HL-60/S4 treated with phorbol 12-myristate 13-acetate at 8.2 ng/mL for 4 days and 3 days (cell line): Measurements from ENCODE around the gene RCVRN.

Experiments used
- in situ Hi-C: fragments of 300-500 bp; cut with MboI; formaldehyde crosslinking; loops from 2 replicates; pipeline ENCODE4 v1.15.0; 2022; ENCODE audit warnings: low sequenced_read_pairs

Gene RCVRN

GRCh38 chr17:9862220-9862619 is 42.9 kb downstream of the RCVRN start:
- in situ Hi-C loops = no loop called here

- in situ Hi-C loops = no loop called here
These were observed 44.2 kb downstream of the RCVRN start for GRCh38 chr17:9860851-9861250.

- in situ Hi-C loops = no loop called here
These were observed 45.3 kb downstream of the RCVRN start for GRCh38 chr17:9859781-9860180.

- in situ Hi-C loops = no loop called here
These were observed 50.0 kb downstream of the RCVRN start for GRCh38 chr17:9855036-9855435.

- in situ Hi-C loops = no loop called here
These were observed 50.8 kb downstream of the RCVRN start for GRCh38 chr17:9854255-9854654.

- in situ Hi-C loops = no loop called here
These were observed 54.9 kb downstream of the RCVRN start for GRCh38 chr17:9850151-9850550.
